HG02981 (cell line): Measurements from ENCODE around the gene FOXO3B.
"Not testable (repeated sequence)": the region's sequence is repeated elsewhere in the genome, so short reads cannot be mapped to it uniquely, and the experiment has no call there.

Experiments
- ATAC-seq: cut with Tn5 transposase; IDR thresholded peaks from one replicate; pipeline ENCODE4 v1.9.1; 2021; ENCODE audit warnings: mild to moderate bottlenecking, moderate library complexity; ENCODE audit not compliant: unreplicated experiment

The FOXO3B gene

DNA sequence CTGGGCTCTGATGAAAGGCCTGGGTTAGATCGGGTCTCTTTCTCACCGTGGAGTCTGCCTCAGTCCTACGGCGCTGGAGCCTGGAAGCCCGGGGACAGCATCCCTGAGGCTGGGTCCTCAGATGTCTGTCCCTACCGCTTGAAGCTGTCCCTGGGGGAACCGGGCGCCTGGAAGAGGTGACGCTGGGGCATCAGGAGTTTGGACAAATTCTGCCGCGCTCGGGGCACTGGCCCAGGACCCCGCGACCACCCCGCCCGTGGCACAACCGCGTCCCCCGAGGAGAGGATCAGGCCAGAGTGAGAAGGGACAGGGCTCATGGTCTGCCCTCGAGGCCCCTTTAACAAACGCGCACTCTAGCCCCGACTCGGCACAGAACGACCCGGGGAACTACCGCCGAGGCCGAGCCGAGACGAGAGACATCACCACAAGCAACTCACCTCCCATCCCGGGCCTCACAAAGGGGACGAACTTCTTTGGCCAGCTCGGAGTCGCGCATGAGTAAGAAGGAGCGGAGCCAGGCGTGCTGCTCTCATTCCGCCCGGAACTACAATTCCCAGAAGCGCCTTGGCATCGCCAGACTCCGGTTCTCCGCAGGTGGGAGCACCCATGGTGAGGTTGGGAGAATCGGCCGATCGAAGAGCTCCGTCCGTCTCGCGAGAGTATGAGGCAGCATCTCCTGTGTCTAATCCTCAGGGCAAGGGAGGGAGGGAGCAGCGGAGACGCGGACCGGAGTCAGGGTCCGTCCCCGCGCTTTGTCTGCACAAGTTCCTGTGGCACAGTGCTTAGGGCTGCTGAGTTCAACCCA lies at the start of gene FOXO3B:
TSS of gene FOXO3B (minus strand) at position 548 of the 805 bp plus-strand sequence. CDS start 663 bp downstream, outside the sequence.
- peak; percentile 92 for ATAC-seq

DNA sequence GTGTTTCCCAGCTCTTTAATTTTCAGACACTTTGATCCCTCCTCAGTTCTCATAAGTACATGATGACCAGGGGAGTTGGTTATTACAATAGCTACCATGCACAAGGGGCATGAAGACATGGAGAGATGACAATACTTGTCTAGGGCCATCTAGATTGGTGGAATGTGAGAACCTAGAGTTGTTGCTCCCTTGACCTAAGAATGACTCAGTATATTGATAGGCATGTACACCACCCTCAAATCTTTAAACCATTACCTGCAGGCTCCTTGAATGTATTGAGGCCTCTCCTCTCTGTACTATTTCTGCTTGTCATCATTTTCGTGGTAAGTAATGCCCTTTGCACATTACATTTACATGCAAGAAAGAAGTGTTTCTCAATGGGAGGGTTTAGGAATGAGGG lies 41.4 kb upstream of the FOXO3B start:
- ATAC-seq, result not testable (repeated sequence)

DNA sequence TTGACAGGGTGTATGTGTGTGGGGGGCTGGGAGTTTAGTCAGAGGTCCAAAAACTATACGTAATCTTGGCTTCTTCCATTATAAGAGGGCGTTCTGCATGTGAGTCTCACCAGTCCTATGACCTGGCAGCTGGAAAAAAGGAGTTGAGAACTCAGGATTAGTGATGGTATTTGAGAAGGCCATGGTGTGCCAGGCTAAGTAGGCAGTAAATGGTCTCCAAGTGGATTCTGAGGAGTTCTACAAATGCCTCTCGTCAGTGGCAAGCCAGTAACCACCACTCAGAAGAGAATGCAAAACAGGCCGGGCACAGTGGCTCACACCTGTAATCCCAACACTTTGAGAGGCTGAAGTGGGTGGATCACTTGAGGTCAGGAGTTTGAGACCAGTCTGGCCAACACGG lies 40.5 kb upstream of the FOXO3B start:
- not testable (repeated sequence) for ATAC-seq

DNA sequence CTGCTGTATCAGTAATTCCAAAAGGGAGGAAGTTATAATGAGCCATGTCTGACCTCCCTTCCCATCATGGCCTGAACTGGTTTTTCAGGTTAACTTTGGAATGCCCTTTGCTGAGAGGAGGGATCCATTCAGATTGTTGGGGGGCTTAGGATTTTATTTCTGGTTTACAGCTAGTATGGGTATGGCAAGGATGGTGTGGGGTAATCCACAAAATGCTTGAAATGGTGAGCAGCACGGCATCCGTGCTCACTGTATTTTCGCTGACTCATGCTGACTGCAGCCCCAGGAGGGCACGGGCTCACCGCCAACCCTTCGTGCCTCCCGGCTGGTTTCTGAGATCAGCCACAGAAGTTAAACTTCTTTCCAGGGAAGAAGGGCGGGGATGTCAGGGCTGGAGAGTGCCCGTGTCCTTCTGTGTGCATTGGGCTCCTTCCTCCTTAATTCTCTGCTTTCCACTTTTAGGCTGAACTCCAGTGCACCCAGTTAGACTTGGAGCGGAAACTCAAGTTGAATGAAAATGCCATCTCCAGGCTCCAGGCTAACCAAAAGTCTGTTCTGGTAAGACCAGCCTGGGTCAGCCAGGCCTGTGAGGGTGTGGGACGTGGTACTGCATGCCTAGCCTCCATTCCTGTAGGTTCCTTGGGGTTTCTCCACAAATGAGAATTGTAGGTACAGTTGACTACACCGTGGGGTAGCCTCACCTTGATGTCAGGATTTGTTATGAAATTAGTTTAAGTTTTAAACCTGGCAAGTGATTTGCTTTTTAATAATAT lies 39.8 kb upstream of the FOXO3B start:
- ATAC-seq, result not testable (repeated sequence)

DNA sequence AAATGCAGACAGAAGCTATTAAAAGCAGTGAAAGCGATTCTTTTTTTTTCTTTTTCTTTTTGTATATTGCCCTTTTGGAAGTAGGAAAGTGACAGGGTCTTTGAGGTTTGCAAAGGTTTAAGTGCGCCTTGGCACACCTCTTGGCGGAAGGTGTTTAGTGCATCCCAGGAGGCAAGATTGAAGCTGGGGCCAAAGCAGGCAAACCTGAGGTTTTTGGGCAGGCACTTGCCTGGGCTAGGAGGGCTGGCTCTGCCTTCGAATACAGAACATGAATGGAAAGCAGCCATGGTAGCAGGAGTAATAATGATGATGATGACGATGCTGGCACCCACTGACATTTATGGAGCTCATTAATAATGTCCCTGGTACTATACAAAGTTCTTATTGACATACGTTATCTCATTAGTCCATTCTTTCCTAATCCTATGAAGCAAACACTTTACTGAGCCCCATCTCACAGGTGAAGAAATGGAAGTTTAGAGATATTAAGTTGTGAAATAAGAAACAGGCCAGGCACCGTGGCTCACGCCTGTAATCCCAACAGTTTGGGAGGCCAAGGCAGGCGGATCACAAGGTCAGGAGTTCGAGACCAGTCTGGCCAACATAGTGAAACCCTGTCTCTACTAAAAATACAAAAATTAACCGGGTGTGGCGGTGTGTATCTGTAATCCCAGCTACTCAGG lies 37.5 kb upstream of the FOXO3B start:
- ATAC-seq, result not testable (repeated sequence)

DNA sequence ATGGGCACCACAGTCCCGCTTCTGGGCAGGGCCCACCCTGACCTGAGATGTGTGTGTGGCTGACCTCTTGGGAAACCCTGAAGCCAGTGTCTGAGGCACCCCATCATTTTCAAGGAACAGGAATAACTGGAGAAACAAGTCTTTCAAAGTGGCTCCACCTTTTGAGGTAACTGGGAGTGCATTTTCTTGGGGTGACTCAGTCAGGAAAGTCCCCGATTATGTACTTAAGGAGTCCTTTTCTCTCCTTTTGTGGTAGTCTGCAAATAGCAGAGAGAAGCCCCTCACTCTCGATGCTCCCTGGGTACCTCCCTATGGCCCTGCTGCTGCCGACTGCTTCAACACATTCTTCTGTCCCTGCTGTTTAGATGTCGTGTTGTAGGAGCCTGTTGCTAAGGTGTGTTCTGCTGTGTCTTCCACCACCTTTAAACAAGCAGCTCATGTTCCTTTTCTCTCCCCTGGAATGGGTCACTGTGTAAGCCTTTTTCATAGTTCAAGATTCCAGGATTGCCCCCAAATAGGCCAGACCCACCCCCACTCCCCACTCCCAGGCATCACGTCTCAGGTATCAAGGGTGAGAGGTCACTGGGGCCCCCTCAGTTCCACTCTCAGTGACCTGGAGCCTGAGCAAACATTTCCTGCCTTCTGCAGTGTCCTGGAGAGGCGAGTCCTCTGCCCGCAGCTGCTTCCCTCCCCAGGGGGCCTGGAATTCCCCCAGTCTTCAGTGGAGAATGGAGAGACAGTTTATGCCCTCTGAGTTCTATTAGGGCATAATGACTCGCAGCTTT lies 36.7 kb upstream of the FOXO3B start:
- ATAC-seq, result not testable (repeated sequence)

DNA sequence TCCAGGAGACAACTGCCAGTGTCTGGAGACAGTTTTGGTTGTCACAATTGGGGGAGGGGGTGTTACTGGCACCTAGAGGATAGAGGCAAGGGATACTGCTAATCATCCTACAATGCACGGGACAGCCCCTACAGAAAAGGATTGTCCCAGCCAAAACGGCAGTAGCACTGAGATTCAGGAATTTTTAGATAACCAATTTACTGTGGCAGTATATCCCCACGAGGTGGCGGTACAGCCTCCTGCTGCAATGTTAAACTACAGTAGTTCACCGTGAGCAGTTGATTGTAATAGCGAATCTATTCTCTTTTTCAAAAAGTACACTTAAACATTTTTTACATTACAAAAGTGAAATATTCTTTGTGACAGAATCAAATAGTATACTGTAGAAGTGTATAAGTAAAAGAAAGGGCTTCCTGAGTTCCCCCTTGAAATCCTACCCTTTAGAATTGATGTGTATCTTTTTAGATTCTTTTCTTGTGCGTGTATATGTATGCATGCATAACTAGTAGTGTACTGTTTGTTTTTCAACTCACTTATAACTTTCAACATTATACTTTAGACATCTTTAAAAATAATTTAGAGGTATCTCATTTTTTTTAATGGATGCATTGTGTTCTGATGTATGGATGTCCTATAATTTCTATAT lies 30.4 kb upstream of the FOXO3B start:
- ATAC-seq, result not testable (repeated sequence)

DNA sequence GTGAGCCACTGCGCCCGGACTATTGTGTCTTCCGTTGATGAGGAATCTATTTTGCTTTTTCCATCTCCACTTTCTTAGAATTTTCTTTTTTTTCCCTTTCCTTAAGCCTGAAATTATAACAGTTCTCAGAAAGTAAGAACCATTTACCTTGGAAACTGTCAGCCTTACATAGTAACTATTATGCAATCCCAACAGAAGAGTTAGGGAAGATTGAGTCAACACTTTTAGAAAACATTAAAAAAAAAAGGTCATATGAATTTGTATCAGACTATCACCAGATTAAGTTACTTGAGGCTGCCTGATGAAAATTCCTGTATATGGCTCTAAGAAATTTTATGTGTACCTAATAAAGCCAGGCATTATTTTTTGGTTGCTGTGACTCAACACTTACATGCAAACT lies 26.1 kb upstream of the FOXO3B start:
- not testable (repeated sequence) for ATAC-seq

DNA sequence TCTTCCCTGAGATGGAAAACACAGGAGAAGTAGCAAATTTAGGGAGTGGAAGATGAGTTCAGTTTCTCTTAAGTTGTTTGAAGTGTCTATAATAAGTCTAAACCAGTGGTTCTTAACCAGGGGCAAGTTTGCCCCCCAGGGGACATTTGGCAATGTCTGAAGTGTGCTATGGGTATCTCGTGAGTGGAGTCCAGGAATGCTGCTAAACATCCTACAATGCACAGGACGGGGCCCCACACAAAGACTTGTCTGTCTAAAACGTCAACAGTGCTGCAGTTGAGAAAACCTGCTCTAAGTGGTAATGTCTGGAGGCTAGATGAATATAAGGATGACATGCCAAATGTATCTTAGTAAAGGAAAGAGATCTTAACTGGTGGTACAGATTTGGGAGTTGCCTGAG lies 23.8 kb upstream of the FOXO3B start:
- ATAC-seq, result not testable (repeated sequence)

DNA sequence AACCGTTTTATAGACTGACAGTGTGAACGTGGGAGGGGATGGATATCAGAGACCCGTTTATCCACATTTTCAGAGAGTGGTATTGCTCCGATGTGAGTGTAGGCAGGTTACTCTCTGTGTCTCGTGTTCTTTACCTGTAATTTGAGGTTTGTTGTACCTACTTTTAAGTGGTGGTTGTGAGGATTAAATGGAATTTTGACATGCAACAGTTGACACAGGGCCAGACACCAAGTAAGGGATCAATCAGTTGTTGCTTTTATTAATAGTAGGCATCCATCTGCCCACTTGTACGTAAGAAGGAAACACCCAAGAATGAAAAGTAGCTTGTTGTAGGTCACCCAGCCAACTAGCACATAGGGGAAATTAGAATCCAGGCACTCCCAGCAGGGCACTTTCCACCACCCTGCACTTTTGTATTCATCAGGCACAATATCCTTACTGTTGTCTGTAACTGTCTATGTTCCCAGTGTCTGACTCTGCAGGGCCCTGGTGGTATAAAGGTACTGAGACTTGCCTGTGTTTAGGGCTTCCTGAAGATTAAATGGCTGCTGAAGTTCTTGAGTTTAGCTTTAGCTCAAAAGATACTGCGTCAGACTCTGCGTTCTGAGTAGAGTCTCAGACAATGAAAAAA lies 16.5 kb upstream of the FOXO3B start:
- not testable (repeated sequence) for ATAC-seq

DNA sequence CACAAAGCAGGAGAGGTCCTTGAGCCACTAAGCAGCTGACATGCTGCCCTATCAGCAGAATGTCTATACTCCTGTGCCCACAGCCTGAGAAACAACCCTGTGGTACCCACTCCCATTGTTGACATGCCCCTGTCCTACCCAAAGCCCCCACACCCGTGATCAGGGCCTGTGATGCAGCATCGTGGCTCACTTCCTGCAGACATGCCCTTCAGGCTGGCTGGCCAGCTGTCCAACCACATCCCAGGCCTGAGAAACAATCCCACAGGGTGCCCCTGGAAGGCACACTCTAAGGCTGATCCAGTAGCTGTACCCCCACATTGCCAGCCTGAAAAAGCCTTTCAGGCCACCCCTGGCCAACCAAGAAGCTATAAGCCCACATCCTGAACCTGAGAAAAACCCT lies 13.0 kb upstream of the FOXO3B start:
- ATAC-seq, result not testable (repeated sequence)

DNA sequence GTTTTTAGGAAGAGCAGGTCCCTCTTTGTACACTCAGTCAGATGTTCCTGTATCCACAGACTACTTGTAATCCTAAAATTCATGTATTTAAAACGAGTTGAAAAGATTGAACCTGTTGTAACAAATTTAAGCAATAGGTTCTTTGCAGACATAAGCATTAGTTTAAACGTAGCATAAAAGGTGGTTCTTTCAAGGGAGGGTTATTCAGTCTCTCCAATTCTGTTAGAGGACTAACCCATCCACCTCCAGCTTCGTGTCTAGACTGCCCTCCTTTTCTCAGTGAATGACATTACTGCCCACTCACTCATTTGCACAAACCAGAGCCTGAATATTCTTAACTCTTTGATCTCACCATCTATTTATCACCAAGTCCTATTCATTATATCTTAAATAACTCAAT lies 554 bp upstream of the FOXO3B start:
- not testable (repeated sequence) for ATAC-seq

DNA sequence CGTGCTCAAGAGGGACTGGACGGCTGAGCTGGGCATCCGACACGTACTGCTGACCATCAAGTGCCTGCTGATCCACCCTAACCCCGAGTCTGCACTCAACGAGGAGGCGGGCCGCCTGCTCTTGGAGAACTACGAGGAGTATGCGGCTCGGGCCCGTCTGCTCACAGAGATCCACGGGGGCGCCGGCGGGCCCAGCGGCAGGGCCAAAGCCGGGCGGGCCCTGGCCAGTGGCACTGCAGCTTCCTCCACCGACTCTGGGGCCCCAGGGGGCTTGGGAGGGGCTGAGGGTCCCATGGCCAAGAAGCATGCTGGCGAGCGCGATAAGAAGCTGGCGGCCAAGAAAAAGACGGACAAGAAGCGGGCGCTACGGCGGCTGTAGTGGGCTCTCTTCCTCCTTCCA lies 4.7 kb downstream of the FOXO3B start:
- ATAC-seq, result not testable (repeated sequence)

DNA sequence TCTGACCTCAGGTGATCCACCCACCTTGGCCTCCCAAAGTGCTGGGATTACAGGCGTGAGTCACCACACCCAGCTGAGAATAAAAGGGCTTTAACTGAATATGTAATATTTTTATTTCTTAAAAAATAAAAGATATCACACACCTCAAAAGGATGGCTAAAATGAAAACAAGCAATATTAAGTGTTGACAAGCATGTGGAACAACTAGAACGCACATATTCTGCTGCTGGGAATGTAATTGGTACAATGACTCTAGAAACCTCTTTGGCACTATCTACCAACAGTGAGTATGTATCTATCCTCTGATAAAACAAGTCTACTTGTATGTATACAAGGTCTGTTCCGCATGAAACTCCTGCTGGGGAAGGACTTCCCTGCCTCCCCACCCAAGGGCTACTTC lies 5.2 kb downstream of the FOXO3B start:
- ATAC-seq, result not testable (repeated sequence)

DNA sequence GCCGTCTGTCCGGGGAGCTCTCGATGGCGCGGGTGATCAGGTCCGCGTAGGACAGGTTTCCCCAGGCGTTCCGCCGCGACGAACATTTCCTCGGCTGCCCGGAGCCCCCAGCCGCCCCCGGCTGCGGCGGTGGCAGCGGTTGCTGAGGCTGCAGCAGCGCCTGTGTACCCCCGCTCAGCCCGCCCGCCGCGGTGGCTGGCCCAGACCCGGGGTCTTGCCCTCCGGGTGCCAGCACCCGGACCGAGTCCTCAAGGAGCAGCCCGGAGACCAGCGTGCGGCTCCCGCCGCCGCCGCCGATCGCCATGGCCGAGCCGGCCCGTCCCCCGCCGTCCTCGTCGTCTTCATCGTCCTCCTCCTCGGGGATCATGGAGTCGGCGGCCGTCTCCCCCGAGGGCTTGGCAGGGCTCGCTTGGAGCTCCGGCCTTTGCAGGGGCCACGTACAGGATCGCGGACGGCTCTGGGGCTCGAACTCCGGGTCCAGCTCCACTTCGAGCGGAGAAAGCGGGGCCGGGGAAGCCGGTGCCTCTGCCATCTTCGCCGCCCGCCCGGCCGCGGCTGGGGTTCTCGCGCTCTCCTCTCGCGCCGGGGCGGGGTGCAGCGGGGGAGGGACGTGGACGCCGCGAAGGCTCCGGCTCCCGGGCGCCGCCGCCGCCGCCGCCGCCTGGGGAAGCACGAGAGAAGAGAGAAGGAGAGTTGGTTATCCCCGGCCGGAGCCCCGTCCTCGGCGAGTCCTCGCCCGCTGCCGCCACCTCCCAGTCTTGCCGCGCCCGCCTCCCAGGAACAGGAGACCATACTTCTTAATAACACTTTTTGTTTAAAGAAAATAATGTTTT lies 9.5 kb downstream of the FOXO3B start:
- not testable (repeated sequence) for ATAC-seq

DNA sequence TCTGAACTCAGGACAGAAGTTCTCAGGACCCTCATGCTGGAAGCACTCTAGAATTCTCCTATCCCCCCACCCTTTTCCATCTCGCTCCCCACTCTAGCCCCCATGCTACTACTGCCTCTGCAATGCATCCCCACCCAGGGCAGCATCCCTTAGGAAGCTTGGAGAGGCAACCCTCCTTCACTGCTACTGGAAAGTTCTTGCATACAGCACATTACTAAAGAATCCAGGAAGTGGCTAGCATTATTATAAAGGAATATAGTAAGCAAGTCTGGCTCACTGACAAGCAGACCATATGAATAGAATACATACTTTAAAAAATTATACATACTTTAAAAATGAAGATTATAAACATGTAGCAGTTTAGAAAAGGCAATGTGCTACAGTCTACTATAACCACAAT lies 13.5 kb downstream of the FOXO3B start:
- not testable (repeated sequence) for ATAC-seq

DNA sequence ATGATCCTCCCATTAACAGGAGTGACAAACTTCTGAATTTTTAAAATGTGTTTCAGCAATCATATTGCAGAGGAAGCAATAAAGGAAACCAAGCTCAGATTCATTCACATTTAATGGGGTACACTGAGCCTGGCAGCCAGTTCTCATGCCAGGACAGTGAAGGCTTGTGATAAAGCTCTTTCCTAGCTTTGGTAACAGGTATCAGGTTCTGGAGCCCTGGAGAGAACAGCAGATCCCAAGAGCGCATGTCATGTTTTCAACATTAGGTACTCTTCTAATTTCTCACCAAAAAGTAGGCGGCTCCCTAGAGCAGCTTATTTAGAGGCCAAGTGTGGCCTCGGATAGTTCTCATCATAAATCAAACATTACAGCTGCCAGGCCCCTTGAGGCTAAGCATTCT lies 14.6 kb downstream of the FOXO3B start:
- ATAC-seq, result not testable (repeated sequence)

DNA sequence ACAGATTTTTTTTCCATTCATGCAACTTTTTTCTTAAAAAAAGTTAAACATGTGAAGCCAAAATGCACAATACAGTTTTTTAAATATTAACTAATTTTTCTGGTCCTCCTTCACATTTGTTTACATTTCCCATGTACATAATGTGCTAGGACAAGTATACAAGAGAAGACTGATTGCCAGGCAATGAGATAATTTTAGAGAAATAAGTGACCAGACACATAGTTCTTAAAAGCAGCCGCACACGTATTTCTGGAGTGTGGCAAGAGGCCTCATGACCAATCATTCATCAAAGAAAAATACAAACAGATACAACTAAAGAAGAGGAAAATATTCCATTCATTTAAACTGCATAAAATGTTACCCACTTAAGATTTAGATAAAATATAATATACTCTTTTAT lies 15.8 kb downstream of the FOXO3B start:
- ATAC-seq, result not testable (repeated sequence)
